HepG2 (cell line): Measurements from ENCODE around the gene EPB41L2. TPM values are rescaled to one million over a fixed set of nuclear protein-coding genes. Genes with fewer than 3 reads are reported as not detected.

ENCODE experiments used
- ATAD3A ChIP-seq: sonication (generic); formaldehyde crosslinking; IDR thresholded peaks from 2 replicates; pipeline ENCODE4 v1.4.0; 2020; ENCODE audit warnings: missing genetic modification reagents
- CEBPB ChIP-seq: IDR thresholded peaks from 2 replicates; pipeline ENCODE4 v1.6.1; 2011; ENCODE audit warnings: low read depth, low read length, improper control_type of control experiment, borderline replicate concordance
- GABPB1 ChIP-seq: IDR thresholded peaks from 2 replicates; pipeline ENCODE4 v1.6.1; 2016; ENCODE audit warnings: mild to moderate bottlenecking, missing genetic modification reagents, moderate library complexity, missing compliant biosample characterization
- HNRNPK ChIP-seq: fragments of 200-400 bp; formaldehyde crosslinking; IDR thresholded peaks from 2 replicates; pipeline ENCODE4 v1.6.1; 2018; ENCODE audit warnings: low read length, low read depth, moderate library complexity, mild to moderate bottlenecking; ENCODE audit not compliant: poor library complexity, severe bottlenecking
- NPAS2 ChIP-seq: sonication (generic); formaldehyde crosslinking; IDR thresholded peaks from 2 replicates; pipeline ENCODE4 v1.8.0; 2022; ENCODE audit warnings: mild to moderate bottlenecking, missing genetic modification reagents, borderline replicate concordance
- PHF20 ChIP-seq: sonication (generic); formaldehyde crosslinking; IDR thresholded peaks from 2 replicates; pipeline ENCODE4 v1.5.0; 2020; ENCODE audit warnings: mild to moderate bottlenecking, missing genetic modification reagents
- SCMH1 ChIP-seq: sonication (generic); formaldehyde crosslinking; IDR thresholded peaks from 2 replicates; pipeline ENCODE4 v1.9.0; 2021; ENCODE audit warnings: missing genetic modification reagents, mild to moderate bottlenecking, borderline replicate concordance
- SRY ChIP-seq: sonication (generic); formaldehyde crosslinking; IDR thresholded peaks from 2 replicates; pipeline ENCODE4 v1.8.0; 2022; ENCODE audit warnings: mild to moderate bottlenecking, missing genetic modification reagents
- STAG1 ChIP-seq: sonication (generic); formaldehyde crosslinking; IDR thresholded peaks from 2 replicates; pipeline ENCODE4 v1.4.0; 2020; ENCODE audit warnings: missing genetic modification reagents
- ZNF260 ChIP-seq: sonication (generic); formaldehyde crosslinking; IDR thresholded peaks from 2 replicates; pipeline ENCODE4 v1.4.0; 2020; ENCODE audit warnings: missing genetic modification reagents, low read depth, mild to moderate bottlenecking, borderline replicate concordance
- ZNF367 ChIP-seq: sonication (generic); formaldehyde crosslinking; IDR thresholded peaks from 2 replicates; pipeline ENCODE4 v1.4.0; 2020; ENCODE audit warnings: missing genetic modification reagents, borderline replicate concordance
- ZNF446 ChIP-seq: sonication (generic); formaldehyde crosslinking; IDR thresholded peaks from 2 replicates; pipeline ENCODE4 v1.5.0; 2020; ENCODE audit warnings: mild to moderate bottlenecking, missing genetic modification reagents
- polyA plus RNA-seq, 8 experiments: library from polyadenylated mRNA; depleted of rRNA in 3 of 8; stranded (reverse) in 7 of 8; unstranded in 1 of 8; fragments of >200 nt; fragmentation: Illumina TruSeq in 4 of 8; extraction: Trizol in 4 of 8; gene quantifications; 2 replicates each; pipeline versions ENCODE4 v1.2.1 to v1.2.3, GENCODE V29; 2011 to 2016; ENCODE audit warnings: low read depth in 4 of 8, missing spikeins in 1 of 8, mixed read lengths in 1 of 8; ENCODE audit not compliant: insufficient read depth in 1 of 8
- total RNA-seq, 5 experiments: library from RNA; depleted of rRNA; stranded (reverse); fragments of >200 nt; fragmentation: Illumina TruSeq; extraction: Trizol; gene quantifications; 2 replicates each; pipeline ENCODE4 v1.2.3, GENCODE V29; 2016; ENCODE audit warnings: low read depth in 1 of 5
- TF ChIP-seq, protein P1 (sequence below): sonication (generic); formaldehyde crosslinking; IDR thresholded peaks from 2 replicates; pipeline ENCODE4 v1.5.1; 2020; ENCODE audit warnings: mild to moderate bottlenecking, missing genetic modification reagents, moderate library complexity
- TF ChIP-seq, protein P2 (sequence below): fragments of 450-650 bp; IDR thresholded peaks from 2 replicates; pipeline ENCODE4 v1.6.1; 2017; ENCODE audit warnings: mild to moderate bottlenecking
- TF ChIP-seq, protein P3 (sequence below): sonication (generic); formaldehyde crosslinking; IDR thresholded peaks from 2 replicates; pipeline ENCODE4 v1.4.0; 2020; ENCODE audit warnings: mild to moderate bottlenecking, missing genetic modification reagents
- TF ChIP-seq, protein P4 (sequence below): sonication (generic); formaldehyde crosslinking; IDR thresholded peaks from 2 replicates; pipeline ENCODE4 v1.4.0; 2020; ENCODE audit warnings: missing genetic modification reagents

The EPB41L2 gene
- total and polyA plus RNA-seq, 2 of the 13 experiments (the other 11 are each of a cell fraction or from before 2014, with no cell fraction given) = 41.7 to 56.4 TPM

DNA sequence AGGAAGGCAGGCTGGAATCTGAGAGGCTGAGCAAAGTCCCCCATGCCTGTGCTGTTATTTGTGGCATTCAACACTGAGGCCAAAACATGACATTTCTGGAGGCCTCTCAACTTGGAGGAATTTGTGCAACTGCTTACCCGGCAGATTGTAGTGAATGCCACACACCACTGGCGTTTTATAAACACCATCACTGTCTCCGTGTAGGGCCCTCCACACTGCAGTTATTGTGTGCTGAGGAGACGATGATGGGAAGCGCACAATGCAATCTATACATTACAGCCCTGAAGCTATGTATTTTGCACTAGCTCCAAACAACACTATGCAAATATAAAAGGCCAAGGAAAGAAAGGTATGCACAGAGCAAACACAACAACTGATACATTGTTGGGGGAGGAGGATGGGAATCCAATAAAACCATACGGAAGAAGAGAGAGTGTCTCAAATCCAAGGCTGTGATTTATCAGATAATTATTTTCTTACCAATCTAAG lies 129.3 kb downstream of the EPB41L2 start (continued):
- TF ChIP-seq, protein P1, sequence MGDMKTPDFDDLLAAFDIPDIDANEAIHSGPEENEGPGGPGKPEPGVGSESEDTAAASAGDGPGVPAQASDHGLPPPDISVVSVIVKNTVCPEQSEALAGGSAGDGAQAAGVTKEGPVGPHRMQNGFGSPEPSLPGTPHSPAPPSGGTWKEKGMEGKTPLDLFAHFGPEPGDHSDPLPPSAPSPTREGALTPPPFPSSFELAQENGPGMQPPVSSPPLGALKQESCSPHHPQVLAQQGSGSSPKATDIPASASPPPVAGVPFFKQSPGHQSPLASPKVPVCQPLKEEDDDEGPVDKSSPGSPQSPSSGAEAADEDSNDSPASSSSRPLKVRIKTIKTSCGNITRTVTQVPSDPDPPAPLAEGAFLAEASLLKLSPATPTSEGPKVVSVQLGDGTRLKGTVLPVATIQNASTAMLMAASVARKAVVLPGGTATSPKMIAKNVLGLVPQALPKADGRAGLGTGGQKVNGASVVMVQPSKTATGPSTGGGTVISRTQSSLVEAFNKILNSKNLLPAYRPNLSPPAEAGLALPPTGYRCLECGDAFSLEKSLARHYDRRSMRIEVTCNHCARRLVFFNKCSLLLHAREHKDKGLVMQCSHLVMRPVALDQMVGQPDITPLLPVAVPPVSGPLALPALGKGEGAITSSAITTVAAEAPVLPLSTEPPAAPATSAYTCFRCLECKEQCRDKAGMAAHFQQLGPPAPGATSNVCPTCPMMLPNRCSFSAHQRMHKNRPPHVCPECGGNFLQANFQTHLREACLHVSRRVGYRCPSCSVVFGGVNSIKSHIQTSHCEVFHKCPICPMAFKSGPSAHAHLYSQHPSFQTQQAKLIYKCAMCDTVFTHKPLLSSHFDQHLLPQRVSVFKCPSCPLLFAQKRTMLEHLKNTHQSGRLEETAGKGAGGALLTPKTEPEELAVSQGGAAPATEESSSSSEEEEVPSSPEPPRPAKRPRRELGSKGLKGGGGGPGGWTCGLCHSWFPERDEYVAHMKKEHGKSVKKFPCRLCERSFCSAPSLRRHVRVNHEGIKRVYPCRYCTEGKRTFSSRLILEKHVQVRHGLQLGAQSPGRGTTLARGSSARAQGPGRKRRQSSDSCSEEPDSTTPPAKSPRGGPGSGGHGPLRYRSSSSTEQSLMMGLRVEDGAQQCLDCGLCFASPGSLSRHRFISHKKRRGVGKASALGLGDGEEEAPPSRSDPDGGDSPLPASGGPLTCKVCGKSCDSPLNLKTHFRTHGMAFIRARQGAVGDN = no peak
- peak; percentile 71 for TF ChIP-seq CEBPB
- TF ChIP-seq ZNF446 = no peak
- TF ChIP-seq NPAS2 (CRISPR knock-in tag) = no peak
- TF ChIP-seq ZNF367 = no peak
- no peak for TF ChIP-seq HNRNPK
- TF ChIP-seq SRY = no peak
- no peak for TF ChIP-seq ZNF260 (CRISPR knock-in tag)
- TF ChIP-seq, protein P2, sequence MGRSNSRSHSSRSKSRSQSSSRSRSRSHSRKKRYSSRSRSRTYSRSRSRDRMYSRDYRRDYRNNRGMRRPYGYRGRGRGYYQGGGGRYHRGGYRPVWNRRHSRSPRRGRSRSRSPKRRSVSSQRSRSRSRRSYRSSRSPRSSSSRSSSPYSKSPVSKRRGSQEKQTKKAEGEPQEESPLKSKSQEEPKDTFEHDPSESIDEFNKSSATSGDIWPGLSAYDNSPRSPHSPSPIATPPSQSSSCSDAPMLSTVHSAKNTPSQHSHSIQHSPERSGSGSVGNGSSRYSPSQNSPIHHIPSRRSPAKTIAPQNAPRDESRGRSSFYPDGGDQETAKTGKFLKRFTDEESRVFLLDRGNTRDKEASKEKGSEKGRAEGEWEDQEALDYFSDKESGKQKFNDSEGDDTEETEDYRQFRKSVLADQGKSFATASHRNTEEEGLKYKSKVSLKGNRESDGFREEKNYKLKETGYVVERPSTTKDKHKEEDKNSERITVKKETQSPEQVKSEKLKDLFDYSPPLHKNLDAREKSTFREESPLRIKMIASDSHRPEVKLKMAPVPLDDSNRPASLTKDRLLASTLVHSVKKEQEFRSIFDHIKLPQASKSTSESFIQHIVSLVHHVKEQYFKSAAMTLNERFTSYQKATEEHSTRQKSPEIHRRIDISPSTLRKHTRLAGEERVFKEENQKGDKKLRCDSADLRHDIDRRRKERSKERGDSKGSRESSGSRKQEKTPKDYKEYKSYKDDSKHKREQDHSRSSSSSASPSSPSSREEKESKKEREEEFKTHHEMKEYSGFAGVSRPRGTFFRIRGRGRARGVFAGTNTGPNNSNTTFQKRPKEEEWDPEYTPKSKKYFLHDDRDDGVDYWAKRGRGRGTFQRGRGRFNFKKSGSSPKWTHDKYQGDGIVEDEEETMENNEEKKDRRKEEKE = no peak
- TF ChIP-seq PHF20 (CRISPR knock-in tag) = no peak
- no peak for TF ChIP-seq GABPB1 (CRISPR knock-in tag)
- no peak; the same call in 1 of the 2 replicates for TF ChIP-seq STAG1 (CRISPR knock-in tag)
- TF ChIP-seq, protein P3, sequence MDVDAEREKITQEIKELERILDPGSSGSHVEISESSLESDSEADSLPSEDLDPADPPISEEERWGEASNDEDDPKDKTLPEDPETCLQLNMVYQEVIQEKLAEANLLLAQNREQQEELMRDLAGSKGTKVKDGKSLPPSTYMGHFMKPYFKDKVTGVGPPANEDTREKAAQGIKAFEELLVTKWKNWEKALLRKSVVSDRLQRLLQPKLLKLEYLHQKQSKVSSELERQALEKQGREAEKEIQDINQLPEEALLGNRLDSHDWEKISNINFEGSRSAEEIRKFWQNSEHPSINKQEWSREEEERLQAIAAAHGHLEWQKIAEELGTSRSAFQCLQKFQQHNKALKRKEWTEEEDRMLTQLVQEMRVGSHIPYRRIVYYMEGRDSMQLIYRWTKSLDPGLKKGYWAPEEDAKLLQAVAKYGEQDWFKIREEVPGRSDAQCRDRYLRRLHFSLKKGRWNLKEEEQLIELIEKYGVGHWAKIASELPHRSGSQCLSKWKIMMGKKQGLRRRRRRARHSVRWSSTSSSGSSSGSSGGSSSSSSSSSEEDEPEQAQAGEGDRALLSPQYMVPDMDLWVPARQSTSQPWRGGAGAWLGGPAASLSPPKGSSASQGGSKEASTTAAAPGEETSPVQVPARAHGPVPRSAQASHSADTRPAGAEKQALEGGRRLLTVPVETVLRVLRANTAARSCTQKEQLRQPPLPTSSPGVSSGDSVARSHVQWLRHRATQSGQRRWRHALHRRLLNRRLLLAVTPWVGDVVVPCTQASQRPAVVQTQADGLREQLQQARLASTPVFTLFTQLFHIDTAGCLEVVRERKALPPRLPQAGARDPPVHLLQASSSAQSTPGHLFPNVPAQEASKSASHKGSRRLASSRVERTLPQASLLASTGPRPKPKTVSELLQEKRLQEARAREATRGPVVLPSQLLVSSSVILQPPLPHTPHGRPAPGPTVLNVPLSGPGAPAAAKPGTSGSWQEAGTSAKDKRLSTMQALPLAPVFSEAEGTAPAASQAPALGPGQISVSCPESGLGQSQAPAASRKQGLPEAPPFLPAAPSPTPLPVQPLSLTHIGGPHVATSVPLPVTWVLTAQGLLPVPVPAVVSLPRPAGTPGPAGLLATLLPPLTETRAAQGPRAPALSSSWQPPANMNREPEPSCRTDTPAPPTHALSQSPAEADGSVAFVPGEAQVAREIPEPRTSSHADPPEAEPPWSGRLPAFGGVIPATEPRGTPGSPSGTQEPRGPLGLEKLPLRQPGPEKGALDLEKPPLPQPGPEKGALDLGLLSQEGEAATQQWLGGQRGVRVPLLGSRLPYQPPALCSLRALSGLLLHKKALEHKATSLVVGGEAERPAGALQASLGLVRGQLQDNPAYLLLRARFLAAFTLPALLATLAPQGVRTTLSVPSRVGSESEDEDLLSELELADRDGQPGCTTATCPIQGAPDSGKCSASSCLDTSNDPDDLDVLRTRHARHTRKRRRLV = no peak
- no peak for TF ChIP-seq SCMH1 (CRISPR knock-in tag)
- no peak for TF ChIP-seq ATAD3A (CRISPR knock-in tag)
- TF ChIP-seq, protein P4, sequence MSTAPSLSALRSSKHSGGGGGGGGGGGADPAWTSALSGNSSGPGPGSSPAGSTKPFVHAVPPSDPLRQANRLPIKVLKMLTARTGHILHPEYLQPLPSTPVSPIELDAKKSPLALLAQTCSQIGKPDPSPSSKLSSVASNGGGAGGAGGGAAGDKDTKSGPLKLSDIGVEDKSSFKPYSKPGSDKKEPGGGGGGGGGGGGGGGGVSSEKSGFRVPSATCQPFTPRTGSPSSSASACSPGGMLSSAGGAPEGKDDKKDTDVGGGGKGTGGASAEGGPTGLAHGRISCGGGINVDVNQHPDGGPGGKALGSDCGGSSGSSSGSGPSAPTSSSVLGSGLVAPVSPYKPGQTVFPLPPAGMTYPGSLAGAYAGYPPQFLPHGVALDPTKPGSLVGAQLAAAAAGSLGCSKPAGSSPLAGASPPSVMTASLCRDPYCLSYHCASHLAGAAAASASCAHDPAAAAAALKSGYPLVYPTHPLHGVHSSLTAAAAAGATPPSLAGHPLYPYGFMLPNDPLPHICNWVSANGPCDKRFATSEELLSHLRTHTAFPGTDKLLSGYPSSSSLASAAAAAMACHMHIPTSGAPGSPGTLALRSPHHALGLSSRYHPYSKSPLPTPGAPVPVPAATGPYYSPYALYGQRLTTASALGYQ = peak; percentile 95
